Smooth muscle cell of trachea (primary cell): ENCODE measurements around the gene KCNK5. TPM values are rescaled to one million over a fixed set of nuclear protein-coding genes. Genes with fewer than 3 reads are reported as not detected.

Experiments used
- total RNA-seq: library from RNA; depleted of rRNA; stranded (reverse); fragments of >200 nt; gene quantifications from 2 replicates; pipeline ENCODE4 v1.2.1, GENCODE V29; 2014

Gene KCNK5, protein sequence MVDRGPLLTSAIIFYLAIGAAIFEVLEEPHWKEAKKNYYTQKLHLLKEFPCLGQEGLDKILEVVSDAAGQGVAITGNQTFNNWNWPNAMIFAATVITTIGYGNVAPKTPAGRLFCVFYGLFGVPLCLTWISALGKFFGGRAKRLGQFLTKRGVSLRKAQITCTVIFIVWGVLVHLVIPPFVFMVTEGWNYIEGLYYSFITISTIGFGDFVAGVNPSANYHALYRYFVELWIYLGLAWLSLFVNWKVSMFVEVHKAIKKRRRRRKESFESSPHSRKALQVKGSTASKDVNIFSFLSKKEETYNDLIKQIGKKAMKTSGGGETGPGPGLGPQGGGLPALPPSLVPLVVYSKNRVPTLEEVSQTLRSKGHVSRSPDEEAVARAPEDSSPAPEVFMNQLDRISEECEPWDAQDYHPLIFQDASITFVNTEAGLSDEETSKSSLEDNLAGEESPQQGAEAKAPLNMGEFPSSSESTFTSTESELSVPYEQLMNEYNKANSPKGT
- not detected in 2 replicates for total RNA-seq

DNA sequence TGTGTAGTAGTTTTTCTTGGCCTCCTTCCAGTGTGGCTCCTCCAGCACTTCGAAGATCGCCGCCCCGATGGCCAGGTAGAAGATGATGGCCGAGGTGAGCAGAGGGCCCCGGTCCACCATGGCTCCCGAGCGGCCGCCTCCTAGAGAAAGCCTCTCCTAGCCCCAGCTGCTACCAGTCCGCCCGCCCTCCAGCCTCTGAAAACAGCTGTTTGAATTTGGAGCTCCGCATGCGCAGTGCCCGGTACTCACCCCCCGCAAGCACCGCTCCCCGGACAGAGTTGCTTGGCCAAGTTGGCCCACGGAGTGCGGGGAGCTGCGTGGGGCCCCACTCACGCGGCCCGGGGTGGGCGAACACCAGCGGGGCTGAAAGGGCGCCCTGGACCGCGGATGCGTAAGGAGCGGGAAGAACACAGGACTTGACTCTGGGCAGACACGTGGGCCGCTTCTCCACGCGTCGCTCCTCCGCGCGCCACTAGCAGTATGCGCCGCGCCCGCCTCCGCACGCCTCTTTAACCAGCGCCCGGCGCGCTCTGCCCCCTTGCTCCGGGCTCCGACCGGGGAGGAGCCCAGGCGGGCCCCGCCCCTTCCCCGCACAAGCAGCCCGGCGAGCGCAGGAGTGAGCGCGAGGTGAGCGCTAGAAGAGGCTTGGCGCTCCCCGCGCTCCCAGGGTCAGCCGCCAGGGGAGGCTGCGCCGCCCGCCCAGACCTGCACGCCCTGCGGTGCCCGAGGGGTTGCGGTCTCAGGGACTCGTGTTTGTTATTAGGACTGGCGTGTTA lies at the start of gene KCNK5:
Gene KCNK5 (minus strand): TSS at position 484 of the 776 bp plus-strand sequence. CDS start 364 bp downstream, at position 120.

Other genes starting within 250 kb of the KCNK5 start
- not detected in 2 replicates for gene GLP1R, start 180.7 kb downstream of the KCNK5 start, total RNA-seq
- gene SAYSD1, start 114.3 kb downstream of the KCNK5 start, total RNA-seq = 14.2 and 15.1 TPM in 2 replicates
- not detected in 2 replicates for gene KCNK17, start 84.9 kb upstream of the KCNK5 start, total RNA-seq
- not detected in 2 replicates for gene KCNK16, start 93.2 kb upstream of the KCNK5 start, total RNA-seq